HG03159 (cell line): ENCODE results near the gene CRYL1.

Source experiments
- ATAC-seq: cut with Tn5 transposase; IDR thresholded peaks from one replicate; pipeline ENCODE4 v1.9.1; 2021; ENCODE audit warnings: mild to moderate bottlenecking, moderate library complexity; ENCODE audit not compliant: unreplicated experiment

CRYL1 gene

DNA sequence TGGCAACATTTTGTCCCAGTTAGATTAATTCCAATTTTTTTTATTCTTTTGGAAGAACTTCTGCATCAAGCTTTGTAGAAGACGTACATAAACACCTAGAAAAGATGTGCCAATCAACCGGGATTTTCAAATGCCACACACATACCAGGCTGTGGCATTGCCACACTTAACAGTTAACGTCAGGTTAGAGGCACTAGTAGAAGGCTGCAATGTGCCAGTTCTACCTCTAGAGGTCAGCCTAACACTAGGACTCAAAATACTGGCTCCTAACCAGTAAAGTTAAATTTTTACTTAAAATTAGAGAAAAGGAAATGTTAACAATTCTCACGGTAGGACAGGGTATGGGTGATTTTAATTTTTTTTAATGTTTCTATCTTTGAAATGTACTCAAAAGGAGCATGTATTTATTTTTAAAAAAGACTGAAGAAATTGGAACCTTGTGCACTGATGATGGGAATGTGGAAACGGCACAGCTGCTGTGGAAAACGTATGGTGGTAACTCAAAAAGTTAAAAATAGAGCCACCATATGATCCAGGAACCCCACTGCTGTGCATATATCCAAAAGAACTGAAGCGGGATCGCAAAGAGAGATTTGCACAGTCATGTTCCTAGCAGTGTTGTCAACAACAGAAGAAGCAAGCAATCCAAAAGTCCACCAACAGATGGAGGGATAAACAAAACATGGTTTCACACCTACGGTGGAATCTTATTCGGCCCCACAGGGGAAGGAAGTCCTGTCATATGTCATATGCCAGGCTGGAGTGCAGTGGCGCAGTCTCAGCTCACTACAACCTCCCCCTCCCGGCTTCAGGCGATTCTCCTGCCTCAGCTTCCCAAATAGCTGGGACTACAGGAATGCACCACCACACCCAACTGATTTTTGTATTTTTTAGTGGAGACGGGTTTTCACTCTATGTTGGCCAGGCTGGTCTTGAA is 30.3 kb downstream of the CRYL1 start:
- ATAC-seq: no peak

DNA sequence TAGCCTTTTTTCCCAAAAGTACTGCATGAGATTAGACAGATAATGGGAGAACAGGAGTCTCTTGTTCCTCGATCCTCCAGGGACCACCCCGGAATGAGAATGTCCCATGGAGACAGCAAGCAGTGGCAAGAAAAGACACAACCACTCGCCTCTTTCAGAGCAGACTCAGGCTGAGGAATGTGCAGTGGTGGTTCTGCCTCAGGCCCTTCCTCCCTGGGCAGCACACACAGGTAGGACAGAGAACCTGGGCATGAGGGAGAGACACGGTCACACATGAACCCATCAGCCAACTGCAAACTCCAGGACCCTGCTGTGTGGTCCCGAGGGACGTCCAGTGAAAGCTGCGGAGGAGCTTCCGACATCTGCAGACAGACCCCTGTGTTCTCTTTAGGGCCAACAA is 31.0 kb downstream of the CRYL1 start:
- no peak for ATAC-seq

DNA sequence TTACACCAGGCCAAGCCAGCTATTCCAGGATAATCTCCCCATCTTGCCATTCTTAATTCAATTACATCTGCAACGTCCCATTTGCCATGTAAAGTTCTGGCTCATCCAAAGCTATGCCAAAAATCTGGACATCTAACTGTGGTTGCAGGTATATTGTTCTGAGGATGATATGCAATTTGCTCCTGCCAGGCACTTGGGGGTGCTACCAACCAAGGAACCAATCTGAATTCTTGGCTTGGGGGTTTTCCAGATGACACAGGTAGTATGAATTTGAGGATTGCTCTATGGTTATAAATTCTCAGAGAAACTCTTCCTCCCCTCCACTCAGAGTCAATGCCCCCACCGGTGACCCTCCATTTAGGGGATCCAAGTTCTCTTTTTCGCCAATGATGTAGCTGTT is 33.0 kb downstream of the CRYL1 start:
- ATAC-seq: no peak

- ATAC-seq: no peak
Measured at GRCh38 chr13:20491926-20492435, 33.7 kb downstream of the CRYL1 start.

GRCh38 chr13:20489185-20489820 is 36.4 kb downstream of the CRYL1 start:
- ATAC-seq: no peak

GRCh38 chr13:20487927-20488326 is 37.7 kb downstream of the CRYL1 start:
- no peak for ATAC-seq

DNA sequence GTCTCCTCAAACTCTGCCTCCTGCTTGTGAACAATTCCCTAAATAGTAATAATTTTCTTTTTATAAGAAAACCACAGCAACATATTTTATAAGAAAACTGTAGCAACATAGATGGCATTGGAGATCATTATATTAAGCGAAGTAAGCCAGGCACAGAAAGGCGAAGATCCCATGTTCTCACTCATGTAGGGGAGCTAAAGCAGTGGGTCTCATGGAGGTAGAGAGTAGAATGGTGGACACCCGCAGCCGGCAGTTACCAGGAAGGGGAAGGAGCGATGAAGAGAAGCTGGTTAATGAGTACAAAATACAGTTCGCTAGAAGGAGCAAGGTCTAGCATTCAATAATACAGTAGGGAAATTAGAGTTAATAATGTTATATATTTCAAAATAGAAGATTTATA is 42.9 kb downstream of the CRYL1 start:
- no peak for ATAC-seq

DNA sequence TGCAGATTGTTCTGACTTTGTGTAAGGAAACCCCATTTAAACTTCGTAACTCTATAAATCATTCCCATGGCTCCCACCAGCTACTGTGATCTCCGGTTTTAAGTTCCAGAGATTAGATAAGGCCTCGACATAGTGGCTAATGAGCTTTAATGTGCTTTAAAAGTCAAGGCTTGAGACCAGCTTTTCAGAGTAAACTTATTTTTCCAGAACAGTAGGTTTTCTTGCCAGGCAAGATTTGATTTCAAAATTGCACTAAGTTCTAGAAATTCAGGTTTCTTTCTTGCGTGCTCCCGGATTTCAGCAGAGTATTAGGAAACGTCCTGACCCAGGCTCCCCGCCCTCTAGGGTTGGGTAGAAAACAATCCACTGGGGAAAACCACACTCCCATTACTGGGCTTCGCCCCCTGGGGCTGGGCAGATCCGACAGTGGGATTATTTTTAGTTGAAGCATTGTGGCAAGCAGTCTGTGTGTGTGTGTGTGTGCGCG is 43.3 kb downstream of the CRYL1 start:
- no peak for ATAC-seq

- no peak for ATAC-seq
Measured at GRCh38 chr13:20477394-20477793, 48.3 kb downstream of the CRYL1 start.

- ATAC-seq: peak; percentile 93
Measured at GRCh38 chr13:20475927-20476691, 49.5 kb downstream of the CRYL1 start.

GRCh38 chr13:20474515-20474914 is 51.1 kb downstream of the CRYL1 start:
- no peak for ATAC-seq

DNA sequence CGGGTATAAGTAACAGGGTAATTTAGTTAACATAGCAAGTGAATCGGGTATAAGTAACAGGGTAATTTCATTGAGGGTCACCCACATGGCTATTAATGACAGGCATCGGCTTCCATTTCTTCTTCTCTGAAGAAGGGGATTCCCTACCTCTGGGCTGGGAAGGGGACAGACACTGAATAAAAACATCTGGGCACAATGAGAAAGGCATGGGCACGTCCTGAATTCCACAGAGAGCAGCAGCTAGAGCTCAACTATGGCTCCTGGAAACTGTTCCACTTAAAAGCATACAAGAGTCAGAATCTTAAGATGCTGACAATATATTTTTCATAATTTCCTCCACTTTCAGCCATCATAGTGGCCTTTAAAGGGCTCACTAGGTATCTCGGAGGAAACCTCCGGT is 51.8 kb downstream of the CRYL1 start:
- no peak for ATAC-seq

- no peak for ATAC-seq
Measured at GRCh38 chr13:20473139-20473538, 52.5 kb downstream of the CRYL1 start.

DNA sequence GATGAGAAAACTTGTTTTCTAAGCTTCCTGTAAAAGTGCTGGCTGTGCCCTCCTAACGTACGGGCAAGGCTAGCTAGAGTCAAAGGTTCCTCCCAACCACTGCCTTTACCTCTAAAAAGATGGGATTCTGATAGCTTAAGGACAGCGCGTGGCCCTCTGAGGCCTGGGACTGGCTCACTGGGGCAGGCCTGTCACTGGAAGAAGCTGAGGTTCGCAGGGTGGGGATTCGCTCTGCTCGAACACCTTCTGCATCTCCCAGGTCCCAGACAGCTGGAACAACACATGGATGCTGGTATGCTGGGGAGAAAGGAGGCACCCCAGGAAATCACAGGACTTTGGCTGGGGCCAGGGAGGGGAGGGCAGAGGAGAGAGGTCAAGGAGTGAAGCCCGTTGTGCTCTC is 53.1 kb downstream of the CRYL1 start:
- no peak for ATAC-seq

DNA sequence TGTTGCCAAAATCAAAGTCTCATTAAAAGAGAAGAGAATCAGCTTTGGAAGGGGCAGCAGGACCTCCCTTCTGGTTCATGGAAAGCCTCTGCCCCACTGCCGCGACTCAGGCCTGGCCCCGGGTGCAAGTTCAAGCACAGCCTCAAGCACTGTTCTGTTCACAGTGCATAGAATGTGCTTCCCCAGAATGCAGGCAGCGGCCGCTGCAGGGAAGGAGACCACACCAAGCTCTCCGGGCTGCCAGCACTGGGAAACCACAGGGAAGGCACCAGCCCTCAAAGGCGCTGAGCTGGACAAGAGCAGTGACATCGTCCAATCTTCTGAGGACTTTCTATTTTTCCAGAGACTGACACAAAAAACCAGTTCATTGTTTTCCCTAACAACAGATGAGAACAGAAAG is 55.5 kb downstream of the CRYL1 start:
- ATAC-seq: no peak

- ATAC-seq: no peak
Measured at GRCh38 chr13:20466371-20466770, 59.3 kb downstream of the CRYL1 start.

GRCh38 chr13:20465218-20465879 is 60.3 kb downstream of the CRYL1 start:
- no peak for ATAC-seq

DNA sequence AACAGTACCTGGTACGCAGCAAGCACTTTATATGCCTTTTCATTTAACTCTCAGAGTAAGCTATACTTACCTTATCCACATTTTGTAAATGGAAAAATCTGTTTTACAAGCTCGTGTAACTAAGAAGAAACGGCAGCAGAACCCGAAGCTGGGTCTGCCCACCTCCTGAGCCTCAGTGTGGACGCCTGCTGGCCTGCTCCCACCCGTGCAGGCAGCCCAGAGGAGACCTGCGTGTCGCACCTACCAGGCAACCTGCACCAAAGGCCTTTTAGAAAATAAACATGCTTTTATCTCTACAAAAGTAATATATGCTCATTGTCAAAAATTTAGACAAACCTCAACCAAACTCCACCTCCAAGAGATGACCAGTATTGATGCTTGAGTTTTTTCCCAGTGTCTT is 62.7 kb downstream of the CRYL1 start:
- no peak for ATAC-seq

GRCh38 chr13:20462533-20462915 is 63.1 kb downstream of the CRYL1 start:
- ATAC-seq: no peak

GRCh38 chr13:20461860-20462532 is 63.7 kb downstream of the CRYL1 start:
- ATAC-seq: no peak
